HG02973 (cell line): ENCODE data around the gene TTC7B.

Experiments used
- ATAC-seq: cut with Tn5 transposase; IDR thresholded peaks from one replicate; pipeline ENCODE4 v1.9.1; 2021; ENCODE audit warnings: moderate library complexity; ENCODE audit not compliant: unreplicated experiment

The TTC7B gene

GRCh38 chr14:90603841-90604240 is 212.4 kb downstream of the TTC7B start:
- no peak for ATAC-seq

- no peak for ATAC-seq
Measured at GRCh38 chr14:90603336-90603735, 212.9 kb downstream of the TTC7B start.

GRCh38 chr14:90602088-90602687 is 214.0 kb downstream of the TTC7B start:
- no peak for ATAC-seq

DNA sequence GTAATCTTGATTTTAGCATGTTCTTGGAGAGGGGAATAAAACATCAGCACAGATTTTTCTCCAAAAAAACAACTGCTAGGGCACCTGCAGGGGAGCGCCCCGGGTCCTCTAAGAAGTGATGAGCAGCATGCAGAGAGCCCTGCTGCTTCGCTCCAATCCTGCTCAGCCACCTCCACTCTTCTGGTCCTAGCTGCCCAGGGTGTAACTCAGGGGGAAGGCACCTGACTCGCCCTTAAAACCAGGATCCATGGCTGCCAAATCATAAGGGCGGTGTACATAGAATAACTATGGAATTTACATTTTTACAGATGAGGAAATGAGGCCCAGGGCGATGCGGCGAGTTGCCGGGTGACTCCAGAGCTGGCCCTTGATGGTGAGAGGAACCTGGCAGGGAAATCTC is 214.7 kb downstream of the TTC7B start:
- no peak for ATAC-seq

DNA sequence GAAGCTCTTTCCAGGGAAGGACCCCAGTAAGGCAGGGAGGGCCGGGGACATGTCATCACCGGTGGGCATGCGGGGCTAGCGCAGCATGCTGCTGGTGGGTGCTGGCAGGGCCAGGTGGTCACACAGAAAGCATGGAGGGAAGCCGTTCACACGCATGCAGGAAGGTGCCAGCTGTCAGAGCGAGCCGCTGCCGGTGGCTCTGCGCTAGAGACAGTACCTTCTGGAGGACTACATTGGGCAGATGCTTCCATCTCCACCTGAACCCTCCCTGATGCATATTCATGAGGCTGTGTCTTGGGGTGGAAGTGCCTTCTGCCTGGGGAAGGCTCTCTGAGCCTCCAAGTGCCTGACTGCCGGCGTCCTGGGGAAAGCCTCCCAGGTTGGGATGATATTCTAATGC is 215.6 kb downstream of the TTC7B start:
- ATAC-seq: no peak

- no peak for ATAC-seq
Measured at GRCh38 chr14:90599748-90600507, 216.3 kb downstream of the TTC7B start.

- no peak for ATAC-seq
Measured at GRCh38 chr14:90599339-90599738, 216.9 kb downstream of the TTC7B start.

DNA sequence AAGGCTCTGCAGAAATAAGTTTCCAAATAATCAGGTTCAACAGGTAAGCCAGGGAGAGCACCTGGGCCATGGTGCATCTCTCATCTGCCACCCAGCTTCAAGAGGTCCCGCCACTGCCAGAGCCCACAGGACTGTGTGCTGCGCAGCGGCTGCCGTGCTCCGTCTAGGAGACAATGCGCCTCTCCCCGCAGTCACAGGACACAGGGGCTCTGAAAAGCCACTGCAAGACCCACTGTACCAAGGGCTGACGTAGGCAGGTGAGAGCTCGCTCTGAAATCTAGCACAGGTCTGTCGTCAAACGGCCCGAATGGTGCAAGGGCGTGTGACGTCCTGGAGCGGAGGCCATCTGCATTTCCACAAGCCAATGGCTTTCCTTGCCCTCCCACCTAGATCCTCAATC is 218.3 kb downstream of the TTC7B start:
- no peak for ATAC-seq

DNA sequence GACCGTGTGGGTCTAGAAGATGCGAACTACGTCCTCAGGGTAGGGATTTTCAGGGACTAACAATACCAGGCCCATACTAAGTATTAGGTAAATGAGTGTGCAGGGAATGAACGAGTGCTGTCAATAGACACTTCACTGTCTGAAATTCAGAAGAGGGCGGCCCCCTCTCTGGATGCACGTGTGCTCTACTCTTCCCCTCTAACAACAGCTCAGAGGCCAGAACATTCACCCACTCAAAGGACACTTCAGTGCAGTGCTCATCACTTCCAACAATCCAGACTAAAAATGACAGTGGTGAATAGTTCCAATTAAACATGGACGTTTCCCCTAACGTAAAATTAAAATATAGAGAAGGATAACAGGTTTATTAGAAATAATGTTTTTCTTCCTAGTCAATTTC is 219.5 kb downstream of the TTC7B start:
- no peak for ATAC-seq

- ATAC-seq: no peak
Measured at GRCh38 chr14:90593254-90594040, 222.8 kb downstream of the TTC7B start.

DNA sequence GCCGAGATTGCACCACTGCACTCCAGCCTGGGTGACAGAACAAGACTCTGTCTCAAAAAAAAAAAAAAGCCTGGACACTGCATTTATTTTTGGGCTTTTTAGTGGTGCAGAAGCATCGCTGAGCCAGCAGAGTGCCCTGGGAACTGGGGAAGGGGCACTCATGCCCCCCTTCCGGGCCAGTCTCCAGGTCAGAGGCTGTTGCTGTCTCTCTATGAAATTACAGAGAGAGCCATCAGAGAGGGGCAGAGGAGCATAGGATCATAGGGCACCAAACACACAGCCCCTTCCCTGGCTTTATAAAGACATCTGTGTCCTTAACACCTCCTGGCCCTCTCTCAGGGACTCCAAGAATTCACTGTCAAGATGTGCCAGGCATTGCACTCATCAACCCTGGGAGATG is 223.6 kb downstream of the TTC7B start:
- ATAC-seq: no peak

DNA sequence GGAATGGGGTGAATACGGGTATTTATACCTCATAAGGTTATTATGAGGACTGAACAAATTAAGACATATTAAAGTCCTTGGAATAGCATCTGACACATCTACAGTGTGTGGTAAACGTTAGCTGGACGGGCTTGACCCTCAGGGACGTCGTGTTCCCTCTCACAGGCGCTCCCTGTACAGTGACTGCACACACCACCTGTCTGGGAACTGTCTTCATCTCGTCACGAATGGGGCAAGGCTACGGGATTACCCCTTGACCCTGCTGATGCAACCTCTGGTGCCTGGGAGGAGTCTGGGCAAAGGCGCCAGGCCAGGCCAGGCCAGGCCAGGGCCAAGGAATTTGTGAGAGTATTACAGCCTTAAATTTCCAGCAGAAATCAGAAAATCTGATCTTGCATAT is 228.3 kb downstream of the TTC7B start:
- no peak for ATAC-seq

GRCh38 chr14:90587252-90587910 is 228.8 kb downstream of the TTC7B start:
- no peak for ATAC-seq

GRCh38 chr14:90585106-90585505 is 231.1 kb downstream of the TTC7B start:
- ATAC-seq: no peak

DNA sequence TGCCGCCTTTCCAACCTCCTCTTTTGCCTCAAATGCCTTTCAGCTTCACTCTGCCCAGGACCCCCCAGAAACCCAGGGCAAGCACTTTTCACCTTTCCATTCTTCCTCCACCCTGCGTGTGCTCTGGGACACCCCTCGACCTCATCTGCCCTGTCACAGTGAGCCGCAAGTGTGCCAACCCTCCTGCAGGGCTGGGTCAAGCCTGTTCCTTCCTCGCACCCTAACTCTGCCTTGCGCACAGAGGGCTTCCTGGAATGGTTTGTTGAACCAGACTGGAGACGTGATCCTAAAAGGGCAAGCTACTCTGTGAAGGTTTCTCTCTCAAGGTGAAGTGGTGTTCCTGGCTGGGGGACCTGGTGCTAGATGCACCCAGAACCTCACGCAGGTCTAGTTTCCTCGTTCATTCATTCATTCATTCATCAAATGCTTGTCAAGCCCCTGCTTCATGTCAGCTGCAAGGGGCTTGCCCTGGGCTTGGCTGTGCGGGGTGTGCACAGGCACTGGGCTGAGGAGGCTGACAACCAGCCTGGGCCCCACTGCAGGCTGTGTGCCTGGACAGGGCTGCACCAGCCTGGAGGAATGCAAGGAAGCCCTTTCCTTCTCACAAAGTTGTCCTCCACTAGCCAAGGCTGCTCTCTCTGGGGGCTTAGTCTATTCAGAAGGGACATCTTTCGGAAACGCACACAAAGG is 232.2 kb downstream of the TTC7B start:
- no peak for ATAC-seq

GRCh38 chr14:90583427-90583826 is 232.8 kb downstream of the TTC7B start:
- no peak for ATAC-seq

DNA sequence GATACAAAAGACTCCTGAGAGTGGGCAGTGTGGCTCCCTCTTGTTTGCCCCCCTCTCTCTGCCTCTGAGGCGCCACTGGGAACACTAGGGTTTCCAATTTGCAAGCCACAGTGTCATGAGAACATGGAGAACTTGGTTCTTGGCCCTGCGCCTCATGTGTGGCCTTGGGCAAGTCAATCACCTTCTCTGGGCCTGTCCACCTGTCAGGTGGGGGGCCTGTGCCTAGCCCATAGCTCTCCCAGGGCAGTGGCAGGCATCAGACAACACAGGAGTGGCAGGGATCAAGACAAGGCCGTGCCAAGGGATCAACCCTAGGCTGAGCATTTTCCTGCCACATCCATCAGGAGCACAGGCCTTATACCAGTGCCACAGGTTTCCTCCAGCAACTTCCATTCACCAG is 234.1 kb downstream of the TTC7B start:
- ATAC-seq: no peak

DNA sequence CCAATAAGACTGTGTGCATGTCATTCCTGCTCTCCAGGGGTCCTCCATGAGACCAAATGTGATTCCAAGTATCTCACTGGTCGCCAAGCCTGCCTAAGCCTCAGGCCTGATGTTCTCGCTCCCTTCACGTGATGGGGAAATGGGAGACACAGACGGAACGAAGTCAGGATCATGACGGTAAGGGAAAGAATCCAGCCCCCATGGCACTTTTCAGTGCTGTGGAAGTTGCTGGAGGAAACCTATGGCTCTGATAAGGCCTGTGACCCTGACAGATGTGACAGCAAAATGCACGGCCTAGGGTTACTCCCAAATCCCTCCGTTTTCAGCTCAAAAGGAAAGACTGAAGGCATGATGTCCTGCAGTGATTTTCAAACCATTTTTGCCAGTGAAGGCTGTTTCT is 234.5 kb downstream of the TTC7B start:
- ATAC-seq: no peak

DNA sequence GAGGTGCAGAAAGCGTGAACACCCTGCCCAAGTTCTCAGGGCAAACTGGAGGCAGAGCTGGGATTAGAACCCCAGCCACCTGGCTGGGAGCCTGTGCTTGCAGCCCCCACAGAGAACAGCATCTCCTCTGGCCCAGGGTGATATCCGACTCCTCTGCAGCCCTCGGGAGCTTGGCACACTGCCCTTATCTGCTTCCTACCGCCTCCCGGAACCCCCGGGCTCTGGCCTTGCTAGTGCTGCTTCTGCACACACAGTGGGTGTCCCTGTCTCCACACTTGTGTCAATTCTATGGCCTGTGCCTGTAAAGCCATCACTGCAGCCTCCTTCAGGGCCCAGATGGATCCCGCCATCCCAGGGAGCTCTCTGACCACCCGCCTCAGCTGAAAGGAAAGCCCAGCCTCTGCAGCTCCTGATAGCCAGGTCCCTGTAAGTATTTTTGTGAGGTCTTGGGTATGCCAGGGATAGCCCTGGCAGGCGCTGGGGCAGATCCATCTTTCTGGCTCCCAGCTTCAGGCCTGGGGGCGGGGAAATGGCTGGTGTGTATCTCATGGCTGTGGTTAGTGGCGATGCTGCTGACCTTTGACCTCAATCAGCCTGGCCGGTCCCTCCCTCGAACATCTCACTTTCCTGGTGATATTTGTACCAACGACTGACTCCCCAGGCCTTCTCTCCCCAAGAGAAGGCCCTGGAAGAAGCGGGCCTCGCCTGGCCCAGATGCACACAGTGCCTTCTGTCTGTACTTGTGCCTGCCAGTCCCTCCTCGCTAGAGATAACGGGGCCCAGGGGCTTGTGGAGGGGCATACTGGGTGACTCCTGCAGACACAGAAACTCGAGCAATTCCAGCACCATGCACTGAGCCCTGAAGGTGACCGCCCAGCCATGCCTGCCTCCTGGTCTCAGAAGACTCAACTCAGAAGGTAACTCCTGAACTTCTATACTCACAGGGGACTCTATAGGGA is 235.6 kb downstream of the TTC7B start:
- no peak for ATAC-seq

GRCh38 chr14:90579816-90580215 is 236.4 kb downstream of the TTC7B start:
- ATAC-seq: no peak
